HG02981 (cell line): ENCODE data around the gene CTF1.
"Not testable (repeated sequence)": the region's sequence is repeated elsewhere in the genome, so short reads cannot be mapped to it uniquely, and the experiment has no call there.

Experiments used
- ATAC-seq: cut with Tn5 transposase; IDR thresholded peaks from one replicate; pipeline ENCODE4 v1.9.1; 2021; ENCODE audit warnings: mild to moderate bottlenecking, moderate library complexity; ENCODE audit not compliant: unreplicated experiment

Gene CTF1

DNA sequence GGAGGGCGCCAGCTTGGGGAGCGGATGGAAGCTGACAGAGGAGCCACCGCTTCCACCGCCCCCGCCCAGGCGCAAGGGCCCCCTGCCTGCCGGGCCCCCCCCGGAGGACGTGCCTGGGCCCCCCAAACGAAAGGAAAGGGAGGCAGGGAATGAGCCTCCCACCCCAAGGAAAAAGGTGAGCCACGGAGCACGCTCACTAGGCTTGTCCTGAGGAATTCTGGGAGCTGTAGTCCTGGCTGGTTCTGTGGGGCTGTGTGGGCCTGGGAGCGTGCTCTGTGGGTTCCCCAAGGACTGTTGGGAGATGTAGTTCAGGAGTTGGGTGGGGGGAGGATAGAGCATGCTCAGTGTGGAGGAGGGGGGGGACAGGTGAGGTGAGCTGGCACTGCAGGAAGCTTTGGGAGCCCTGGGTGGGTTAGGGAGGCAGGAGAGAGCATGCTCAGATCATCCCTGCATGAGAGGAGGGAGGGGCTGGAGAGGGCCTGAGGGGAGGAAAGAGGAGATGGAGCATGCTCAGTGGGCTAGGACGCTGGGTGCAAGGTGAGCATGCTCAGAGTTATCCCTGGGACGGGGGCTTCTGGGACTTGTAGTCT lies 31.5 kb downstream of the CTF1 start:
- no peak for ATAC-seq

DNA sequence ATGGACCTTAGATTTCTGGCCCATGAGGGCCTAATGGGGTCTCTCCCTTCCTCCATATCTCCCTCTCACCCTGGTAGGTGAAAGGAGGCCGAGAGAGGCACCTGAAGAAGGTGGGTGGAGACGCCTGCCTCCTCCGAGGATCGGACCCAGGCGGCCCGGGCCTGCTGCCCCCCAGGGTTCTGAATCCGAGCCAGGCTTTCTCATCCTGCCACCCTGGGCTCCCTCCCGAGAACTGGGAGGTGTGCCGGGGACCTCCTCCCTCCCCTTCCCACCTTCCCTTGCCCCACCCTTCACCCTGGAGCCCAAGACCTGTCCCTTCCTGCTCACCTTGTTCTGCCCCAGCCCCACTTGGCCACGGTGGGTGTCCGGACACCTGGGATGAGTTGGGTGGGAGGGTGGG lies 32.0 kb downstream of the CTF1 start:
- ATAC-seq: no peak

DNA sequence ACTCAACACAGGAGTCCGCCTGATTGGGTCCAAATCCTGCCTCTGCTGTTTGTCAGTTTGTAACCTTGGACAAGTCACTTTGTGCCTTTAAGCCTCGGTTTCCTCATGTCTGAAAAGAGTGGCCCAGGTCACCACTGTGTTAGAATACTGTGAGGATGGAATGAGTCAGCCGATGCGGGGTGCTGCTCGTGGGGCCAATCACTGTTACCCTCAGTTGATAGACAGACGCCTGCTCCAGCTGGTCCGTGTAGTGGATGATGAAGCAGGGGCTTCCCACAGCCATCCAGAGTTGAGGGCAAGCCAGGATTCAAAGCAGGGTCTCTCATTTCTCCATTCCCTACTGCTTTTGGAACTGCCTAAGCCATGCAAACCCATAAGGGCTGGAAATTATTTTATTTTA lies 32.8 kb downstream of the CTF1 start:
- no peak for ATAC-seq

GRCh38 chr16:30930160-30930571 lies 33.8 kb downstream of the CTF1 start:
- ATAC-seq: no peak

- ATAC-seq: no peak
Observed at GRCh38 chr16:30931068-30931650, 34.7 kb downstream of the CTF1 start.

GRCh38 chr16:30934827-30935557 lies 38.6 kb downstream of the CTF1 start:
- no peak for ATAC-seq

- ATAC-seq: no peak
Observed at GRCh38 chr16:30937692-30938091, 41.3 kb downstream of the CTF1 start.

GRCh38 chr16:30939571-30939970 lies 43.2 kb downstream of the CTF1 start:
- not testable (repeated sequence) for ATAC-seq

GRCh38 chr16:30941600-30942425 lies 45.4 kb downstream of the CTF1 start:
- ATAC-seq: peak; percentile 80

DNA sequence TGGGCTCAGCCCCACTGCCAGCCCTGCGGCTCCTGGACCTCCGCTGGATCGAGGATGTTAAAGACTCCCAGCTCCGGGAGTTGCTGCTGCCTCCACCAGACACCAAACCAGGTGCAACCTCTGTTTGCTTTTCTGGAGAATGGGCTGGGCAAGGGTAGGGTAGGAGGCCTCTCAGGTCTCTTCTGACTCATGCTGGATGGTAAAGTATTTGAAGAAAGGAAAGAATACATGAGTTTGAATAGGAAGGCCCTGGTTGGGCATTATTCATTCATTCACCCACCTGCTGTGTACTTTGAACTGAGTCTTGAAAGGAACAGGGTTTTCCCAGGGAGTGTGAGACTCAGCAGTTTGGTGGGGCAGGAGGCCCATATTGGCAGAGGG lies 46.0 kb downstream of the CTF1 start:
- ATAC-seq: no peak

GRCh38 chr16:30944352-30944751 lies 47.9 kb downstream of the CTF1 start:
- ATAC-seq: no peak

DNA sequence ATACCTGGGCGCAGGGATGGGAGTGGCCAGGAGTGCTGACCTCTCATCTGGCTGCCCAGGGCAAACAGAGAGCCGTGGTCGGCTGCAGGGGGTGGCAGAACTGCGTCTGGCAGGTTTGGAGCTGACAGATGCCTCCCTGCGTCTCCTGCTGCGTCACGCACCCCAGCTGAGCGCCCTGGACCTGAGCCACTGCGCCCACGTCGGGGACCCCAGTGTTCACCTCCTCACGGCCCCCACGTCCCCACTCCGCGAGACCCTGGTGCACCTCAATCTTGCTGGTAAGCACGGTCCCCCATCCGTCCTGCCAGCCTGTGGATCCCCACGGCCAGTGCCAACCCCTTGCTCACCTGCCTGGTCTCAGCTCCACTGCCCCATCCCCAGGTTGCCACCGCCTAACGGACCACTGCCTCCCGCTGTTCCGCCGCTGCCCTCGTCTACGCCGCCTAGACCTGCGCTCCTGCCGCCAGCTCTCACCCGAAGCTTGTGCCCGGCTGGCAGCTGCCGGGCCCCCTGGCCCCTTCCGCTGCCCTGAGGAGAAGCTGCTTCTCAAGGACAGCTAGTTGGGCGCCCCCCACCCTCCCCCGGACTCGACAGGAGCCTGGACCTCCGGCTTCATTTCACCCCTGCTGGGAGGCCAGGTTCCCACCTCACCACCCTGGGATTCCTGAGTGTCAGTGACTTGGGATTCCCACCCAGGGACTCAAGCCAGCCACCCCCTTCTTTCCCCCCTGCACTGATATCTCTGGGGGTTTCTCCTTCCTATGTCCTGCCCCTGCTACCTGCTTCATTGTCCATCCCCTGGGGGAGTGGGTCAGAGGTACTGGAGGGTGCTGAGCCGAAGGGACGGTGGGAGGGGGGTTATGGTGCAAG lies 50.5 kb downstream of the CTF1 start:
- ATAC-seq: no peak

DNA sequence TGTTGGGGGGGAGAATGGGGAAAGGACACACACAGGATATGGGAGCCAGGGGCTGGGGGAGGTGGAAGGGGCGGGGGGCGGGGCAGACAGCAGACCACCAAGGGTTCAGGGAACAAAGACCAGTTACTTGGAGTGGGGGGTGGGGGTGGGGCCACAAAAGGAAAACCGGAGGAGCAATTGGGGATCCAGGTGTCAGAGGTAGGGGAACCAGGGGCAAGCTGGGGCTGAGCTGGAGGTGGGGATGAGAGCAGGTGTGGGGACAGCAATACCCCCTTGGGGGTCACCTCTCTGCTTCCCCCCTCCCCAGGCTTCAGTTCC lies 51.1 kb downstream of the CTF1 start:
- ATAC-seq: no peak

- ATAC-seq: no peak
Observed at GRCh38 chr16:30947859-30948666, 51.6 kb downstream of the CTF1 start.

- ATAC-seq: peak; percentile 59
Observed at GRCh38 chr16:30948667-30949649, 52.5 kb downstream of the CTF1 start, which contains the start of gene ORAI3. Gene ORAI3 (plus strand): TSS chr16:30949068. CDS start chr16:30949290, 222 bp downstream.

- ATAC-seq: peak; percentile 42
Observed at GRCh38 chr16:30949650-30950515, 53.5 kb downstream of the CTF1 start.

DNA sequence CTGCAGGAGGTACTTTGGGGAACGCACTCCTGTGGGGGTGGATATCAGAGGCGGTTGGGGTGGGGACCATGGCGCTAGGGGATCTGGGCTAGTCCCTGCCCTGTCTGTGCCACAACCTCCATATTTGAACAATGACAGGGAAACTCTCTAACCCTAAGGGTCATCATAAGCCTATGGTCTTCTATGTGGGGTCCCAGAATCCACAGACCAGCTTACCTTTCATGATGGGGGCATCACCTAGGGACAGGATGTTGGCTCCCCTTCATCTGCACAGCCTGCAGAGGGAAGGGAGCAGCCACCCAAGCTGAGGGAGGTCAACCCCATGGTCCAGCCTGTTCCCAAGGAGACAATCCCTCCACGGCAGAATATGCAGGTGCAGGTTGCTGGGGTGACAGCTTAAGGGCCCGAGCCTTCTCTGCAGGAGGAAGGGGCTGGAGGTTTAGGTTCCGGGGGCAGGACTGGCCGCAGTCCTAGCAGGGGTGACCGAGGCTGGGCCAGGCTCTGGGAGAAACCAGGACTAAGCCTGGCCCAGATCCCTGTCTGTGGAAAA lies 54.2 kb downstream of the CTF1 start:
- no peak for ATAC-seq
